K562 (cell line): ENCODE measurements around the gene CDK9. TPM values are rescaled to one million over a fixed set of nuclear protein-coding genes. Genes with fewer than 3 reads are reported as not detected.

Experiments used
- CBX1 ChIP-seq: sonication (generic); IDR thresholded peaks from 2 replicates; pipeline ENCODE4 v1.6.1; 2016; ENCODE audit warnings: antibody characterized with exemption, low read depth, mild to moderate bottlenecking
- CBX8 ChIP-seq: fragments of 200-600 bp; sonication (generic); IDR thresholded peaks from 2 replicates; pipeline ENCODE4 v1.6.1; 2012; ENCODE audit warnings: borderline replicate concordance, mixed run types, low read depth, mild to moderate bottlenecking, moderate library complexity, mixed read lengths, low read length, control low read depth, inconsistent platforms; ENCODE audit not compliant: poor library complexity, severe bottlenecking; ENCODE audit errors: extremely low read depth
- EHMT2 ChIP-seq: fragments of 450-650 bp; IDR thresholded peaks from 2 replicates; pipeline ENCODE4 v1.6.1; 2018; ENCODE audit warnings: antibody characterized with exemption
- GATA2 ChIP-seq: sonication (generic); formaldehyde crosslinking; IDR thresholded peaks from 2 replicates; pipeline ENCODE4 v1.4.0; 2020; ENCODE audit warnings: mild to moderate bottlenecking, missing genetic modification reagents
- GTF2F1 ChIP-seq: IDR thresholded peaks from 2 replicates; pipeline ENCODE4 v1.6.1; 2011; ENCODE audit warnings: low read depth, low read length, improper control_type of control experiment
- HOMEZ ChIP-seq: fragments of 250-450 bp; sonication (Bioruptor Pico); IDR thresholded peaks from 2 replicates; pipeline ENCODE4 v1.4.0; 2020; ENCODE audit warnings: mild to moderate bottlenecking, moderate library complexity
- NBN ChIP-seq: fragments of 450-650 bp; IDR thresholded peaks from 2 replicates; pipeline ENCODE4 v1.6.1; 2016; ENCODE audit warnings: low read depth, mild to moderate bottlenecking
- PHF21A ChIP-seq: fragments of 450-650 bp; IDR thresholded peaks from 2 replicates; pipeline ENCODE4 v1.6.1; 2017; ENCODE audit warnings: low read depth, borderline replicate concordance
- PTBP1 ChIP-seq: fragments of 200-400 bp; formaldehyde crosslinking; IDR thresholded peaks from 2 replicates; pipeline ENCODE4 v1.6.1; 2017; ENCODE audit warnings: low read depth, low read length
- RHOXF2B ChIP-seq: fragments of 250-450 bp; sonication (Bioruptor Pico); conservative IDR thresholded peaks from 2 replicates; pipeline ENCODE4 v1.5.1; 2021
- SMAD1 ChIP-seq: fragments of 150-350 bp; IDR thresholded peaks from 2 replicates; pipeline ENCODE4 v1.6.1; 2014; ENCODE audit warnings: low read length, low read depth; ENCODE audit not compliant: partially characterized antibody
- SMAD2 ChIP-seq: fragments of 150-350 bp; IDR thresholded peaks from 2 replicates; pipeline ENCODE4 v1.6.1; 2014; ENCODE audit warnings: low read depth, mild to moderate bottlenecking, low read length
- THAP12 ChIP-seq: fragments of 250-450 bp; sonication (Bioruptor Pico); IDR thresholded peaks from 2 replicates; pipeline ENCODE4 v1.9.0; 2021; ENCODE audit warnings: mild to moderate bottlenecking, inconsistent platforms
- ZFP1 ChIP-seq: fragments of 450-650 bp; formaldehyde crosslinking; IDR thresholded peaks from 2 replicates; pipeline ENCODE4 v1.4.0; 2020; ENCODE audit warnings: mild to moderate bottlenecking, mixed read lengths
- ZNF277 ChIP-seq: fragments of 250-450 bp; sonication (Bioruptor Pico); IDR thresholded peaks from 2 replicates; pipeline ENCODE4 v1.8.0; 2022; ENCODE audit warnings: inconsistent platforms, mild to moderate bottlenecking, moderate library complexity, borderline replicate concordance
- ZNF507 ChIP-seq: conservative IDR thresholded peaks from 2 replicates; pipeline ENCODE4 v1.6.1; 2017; ENCODE audit warnings: missing genetic modification characterization, missing compliant biosample characterization
- ZNF512 ChIP-seq: IDR thresholded peaks from 2 replicates; pipeline ENCODE4 v1.6.1; 2016; ENCODE audit warnings: missing genetic modification characterization, missing compliant biosample characterization
- ZNF551 ChIP-seq: fragments of 250-450 bp; sonication (Bioruptor Pico); IDR thresholded peaks from 2 replicates; pipeline ENCODE4 v1.5.0; 2021; ENCODE audit warnings: mild to moderate bottlenecking, moderate library complexity
- polyA plus RNA-seq, 8 experiments: library from polyadenylated mRNA; depleted of rRNA in 4 of 8; stranded (reverse) in 5 of 8; unstranded in 3 of 8; fragments of >200 nt; fragmentation: Nextera tagmentation in 2 of 8; fragmentation: Illumina TruSeq in 1 of 8; extraction: Ambion mirVana in 2 of 8; extraction: Trizol in 1 of 8; gene quantifications; 2 replicates each; pipeline versions ENCODE4 v1.2.1 to v1.2.3, GENCODE V29; 2011 to 2014; ENCODE audit warnings: inconsistent platforms in 1 of 8, missing spikeins in 1 of 8
- total RNA-seq, 7 experiments: library from RNA; depleted of rRNA in 6 of 7; stranded (reverse); fragments of >200 nt in 6 of 7; fragmentation: Illumina TruSeq in 2 of 7; extraction: Trizol in 2 of 7; gene quantifications; 2 replicates each; pipeline versions ENCODE4 v1.2.1 to v1.2.3, GENCODE V29; 2011 to 2021; ENCODE audit warnings: low replicate concordance in 1 of 7
- TF ChIP-seq, protein P1 (sequence below), 2 experiments: fragments of 450-650 bp; conservative IDR thresholded peaks; 2 replicates each; pipeline ENCODE4 v1.6.1; 2017; ENCODE audit warnings: mild to moderate bottlenecking in 2 of 2, moderate library complexity in 2 of 2

The CDK9 gene
- total and polyA plus RNA-seq, 9 of the 15 experiments (the other 6 are each of a cell fraction or from before 2014, with no cell fraction given) = 4.2 to 78.6 (median 33.0) TPM

GRCh38 chr9:127785023-127785932 is 556 bp upstream of the CDK9 start (continued):
- TF ChIP-seq, protein P1, sequence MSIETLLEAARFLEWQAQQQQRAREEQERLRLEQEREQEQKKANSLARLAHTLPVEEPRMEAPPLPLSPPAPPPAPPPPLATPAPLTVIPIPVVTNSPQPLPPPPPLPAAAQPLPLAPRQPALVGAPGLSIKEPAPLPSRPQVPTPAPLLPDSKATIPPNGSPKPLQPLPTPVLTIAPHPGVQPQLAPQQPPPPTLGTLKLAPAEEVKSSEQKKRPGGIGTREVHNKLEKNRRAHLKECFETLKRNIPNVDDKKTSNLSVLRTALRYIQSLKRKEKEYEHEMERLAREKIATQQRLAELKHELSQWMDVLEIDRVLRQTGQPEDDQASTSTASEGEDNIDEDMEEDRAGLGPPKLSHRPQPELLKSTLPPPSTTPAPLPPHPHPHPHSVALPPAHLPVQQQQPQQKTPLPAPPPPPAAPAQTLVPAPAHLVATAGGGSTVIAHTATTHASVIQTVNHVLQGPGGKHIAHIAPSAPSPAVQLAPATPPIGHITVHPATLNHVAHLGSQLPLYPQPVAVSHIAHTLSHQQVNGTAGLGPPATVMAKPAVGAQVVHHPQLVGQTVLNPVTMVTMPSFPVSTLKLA (conservative IDR thresholded peaks at IDR 0.05) = peak in 1 of 2 experiments; percentile 48; a peak in 1 of 4 replicates
- TF ChIP-seq HOMEZ (CRISPR knock-in tag) (no peak), NBN (0 out of 2 replicates have a peak, but pooled peaks have one; percentile 16), CBX8 (no peak), SMAD2 (no peak), RHOXF2B (CRISPR knock-in tag) (no peak), THAP12 (CRISPR knock-in tag) (0 out of 2 replicates have a peak, but pooled peaks have one; percentile 15), PTBP1 (no peak), ZNF277 (no peak), PHF21A (no peak), GTF2F1 (no peak), ZNF507 (tag) (no peak), GATA2 (CRISPR knock-in tag) (no peak), ZNF551 (CRISPR knock-in tag) (no peak), ZNF512 (tag) (no peak), SMAD1 (no peak), CBX1 (no peak), EHMT2 (no peak), ZFP1 (CRISPR knock-in tag) (no peak)
